GM18505 (cell line): Measurements from ENCODE around the gene POU3F2.

ENCODE experiments used
- ATAC-seq: cut with Tn5 transposase; IDR thresholded peaks from one replicate; pipeline ENCODE4 v1.9.1; 2021; ENCODE audit not compliant: unreplicated experiment
- POLR2A ChIP-seq: IDR thresholded peaks from 4 replicates; pipeline ENCODE4 v1.6.1; 2011; ENCODE audit warnings: borderline replicate concordance; ENCODE audit not compliant: insufficient read depth, insufficient read length; ENCODE audit errors: extremely low read depth

The POU3F2 gene

GRCh38 chr6:98877250-98877649 is 42.9 kb downstream of the POU3F2 start:
- TF ChIP-seq POLR2A, result no peak
- no peak for ATAC-seq

GRCh38 chr6:98880486-98880885 is 46.1 kb downstream of the POU3F2 start:
- no peak for TF ChIP-seq POLR2A
- peak; percentile 93 for ATAC-seq

- no peak for TF ChIP-seq POLR2A
- ATAC-seq, result no peak
Measured at GRCh38 chr6:98885330-98885729, 51.0 kb downstream of the POU3F2 start.

DNA sequence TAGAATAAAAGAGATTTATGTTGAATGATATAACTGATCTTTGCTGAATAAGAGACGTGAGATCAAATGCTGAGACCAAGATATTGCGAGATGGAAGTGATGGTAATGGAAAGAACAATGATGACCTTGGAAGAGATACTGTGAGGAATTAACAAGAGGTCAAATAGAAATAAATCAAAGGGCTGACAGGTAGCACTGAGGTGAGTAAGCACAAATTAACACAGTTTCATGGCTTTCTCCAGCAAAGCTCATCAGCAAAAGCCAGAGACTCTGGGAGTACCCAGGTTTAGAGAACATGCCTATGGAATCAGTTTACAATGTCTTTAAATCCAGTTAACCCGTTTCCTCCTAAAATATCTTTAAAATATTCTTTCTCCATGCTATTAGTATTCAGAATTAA is 53.3 kb downstream of the POU3F2 start:
- no peak for ATAC-seq
- TF ChIP-seq POLR2A, result no peak
